Skin of body (tissue), 2 donors: ENCODE data around the gene CLOCK. TPM values are rescaled to one million over a fixed set of nuclear protein-coding genes. Genes with fewer than 3 reads are reported as not detected.

Source experiments
- DNase-seq: peaks from one replicate; lab custom pipeline; 2025; lab: John Stamatoyannopoulos, UW
- total RNA-seq: library from RNA; depleted of rRNA; stranded (reverse); fragments of >200 nt; gene quantifications from one replicate; pipeline ENCODE4 v1.2.3, GENCODE V29; 2014

CLOCK gene
- total RNA-seq, 1 donor from 2014 or later = 17.3 TPM

GRCh38 chr4:55540271-55540670 lies 6.4 kb downstream of the CLOCK start:
- no peak for DNase-seq

- DNase-seq = no peak
These were observed 7.1 kb downstream of the CLOCK start for GRCh38 chr4:55539658-55540057.

GRCh38 chr4:55538531-55538930 lies 8.2 kb downstream of the CLOCK start:
- DNase-seq = no peak

GRCh38 chr4:55534306-55534705 lies 12.4 kb downstream of the CLOCK start:
- no peak for DNase-seq

- DNase-seq = no peak
These were observed 16.0 kb downstream of the CLOCK start for GRCh38 chr4:55530691-55531090.

- no peak for DNase-seq
These were observed 16.5 kb downstream of the CLOCK start for GRCh38 chr4:55530167-55530566.

GRCh38 chr4:55528491-55528890 lies 18.2 kb downstream of the CLOCK start:
- DNase-seq = no peak

GRCh38 chr4:55524844-55525571 lies 21.7 kb downstream of the CLOCK start:
- DNase-seq = no peak

- no peak for DNase-seq
These were observed 28.3 kb downstream of the CLOCK start for GRCh38 chr4:55518442-55518841.

GRCh38 chr4:55517526-55518229 lies 29.0 kb downstream of the CLOCK start:
- DNase-seq = no peak

- no peak for DNase-seq
These were observed 33.7 kb downstream of the CLOCK start for GRCh38 chr4:55512922-55513571.

- DNase-seq = no peak
These were observed 34.6 kb downstream of the CLOCK start for GRCh38 chr4:55512077-55512476.

- no peak for DNase-seq
These were observed 36.0 kb downstream of the CLOCK start for GRCh38 chr4:55510685-55511084.

- DNase-seq = no peak
These were observed 37.4 kb downstream of the CLOCK start for GRCh38 chr4:55509266-55509665.

GRCh38 chr4:55507612-55508011 lies 39.1 kb downstream of the CLOCK start:
- DNase-seq = no peak

GRCh38 chr4:55503169-55503568 lies 43.5 kb downstream of the CLOCK start:
- DNase-seq = no peak

- DNase-seq = no peak
These were observed 46.6 kb downstream of the CLOCK start for GRCh38 chr4:55500072-55500471.

GRCh38 chr4:55499495-55499894 lies 47.2 kb downstream of the CLOCK start:
- no peak for DNase-seq

GRCh38 chr4:55498051-55498450 lies 48.7 kb downstream of the CLOCK start:
- no peak for DNase-seq

GRCh38 chr4:55491486-55491885 lies 55.2 kb downstream of the CLOCK start:
- DNase-seq = no peak

GRCh38 chr4:55488716-55489115 lies 58.0 kb downstream of the CLOCK start:
- DNase-seq = no peak

- DNase-seq = no peak
These were observed 60.9 kb downstream of the CLOCK start for GRCh38 chr4:55485821-55486220.

GRCh38 chr4:55483315-55483714 lies 63.4 kb downstream of the CLOCK start:
- no peak for DNase-seq
